Upper lobe of left lung (tissue), 4 donors: ENCODE results near the gene EHD2.
"Not testable (repeated sequence)": the region's sequence is repeated elsewhere in the genome, so short reads cannot be mapped to it uniquely, and the experiment has no call there.

Experiments
- EP300 ChIP-seq, 4 donors: sonication (generic); formaldehyde crosslinking; IDR thresholded peaks; one replicate each; pipeline ENCODE4 v1.5.1; 2017; ENCODE audit warnings: antibody characterized with exemption in 4 of 4, control low read depth in 2 of 4
- POLR2A ChIP-seq, 4 donors: fragments of 450-650 bp; IDR thresholded peaks; one replicate each; pipeline ENCODE4 v1.5.1; 2016 to 2017; ENCODE audit warnings: antibody characterized with exemption in 4 of 4, mild to moderate bottlenecking in 2 of 4
- POLR2AphosphoS5 ChIP-seq, 2 donors: sonication (generic); formaldehyde crosslinking; IDR thresholded peaks; one replicate each; pipeline ENCODE4 v1.5.1; 2017; ENCODE audit warnings: antibody characterized with exemption in 2 of 2
- TF ChIP-seq, protein P1 (sequence below), 6 experiments: fragments of 450-650 bp in 4 of 6; fragments of 200-600 bp in 2 of 6; sonication (generic) in 2 of 6; IDR thresholded peaks; one replicate each; pipeline ENCODE4 v1.5.1; 2016 to 2019; ENCODE audit warnings: antibody characterized with exemption in 6 of 6

DNA sequence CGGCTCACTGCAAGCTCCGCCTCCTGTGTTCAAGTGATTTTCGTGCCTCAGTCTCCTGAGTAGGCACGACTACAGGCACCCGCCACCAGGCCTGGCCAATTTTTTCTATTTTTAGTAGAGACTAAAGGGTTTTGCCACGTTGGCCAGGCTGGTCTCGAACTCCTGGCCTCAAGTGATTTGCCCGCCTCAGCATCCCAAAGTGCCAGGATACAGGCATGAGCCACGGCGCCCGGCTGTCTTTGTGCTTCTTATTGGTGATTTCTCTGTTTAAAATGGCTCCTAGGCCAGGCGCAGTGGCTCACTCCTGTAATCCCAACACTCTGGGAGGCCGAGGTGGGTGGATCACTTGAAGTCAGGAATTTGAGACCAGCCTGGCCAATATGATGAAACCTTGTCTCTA, 44.7 kb upstream of the EHD2 start:
- TF ChIP-seq, protein P1, sequence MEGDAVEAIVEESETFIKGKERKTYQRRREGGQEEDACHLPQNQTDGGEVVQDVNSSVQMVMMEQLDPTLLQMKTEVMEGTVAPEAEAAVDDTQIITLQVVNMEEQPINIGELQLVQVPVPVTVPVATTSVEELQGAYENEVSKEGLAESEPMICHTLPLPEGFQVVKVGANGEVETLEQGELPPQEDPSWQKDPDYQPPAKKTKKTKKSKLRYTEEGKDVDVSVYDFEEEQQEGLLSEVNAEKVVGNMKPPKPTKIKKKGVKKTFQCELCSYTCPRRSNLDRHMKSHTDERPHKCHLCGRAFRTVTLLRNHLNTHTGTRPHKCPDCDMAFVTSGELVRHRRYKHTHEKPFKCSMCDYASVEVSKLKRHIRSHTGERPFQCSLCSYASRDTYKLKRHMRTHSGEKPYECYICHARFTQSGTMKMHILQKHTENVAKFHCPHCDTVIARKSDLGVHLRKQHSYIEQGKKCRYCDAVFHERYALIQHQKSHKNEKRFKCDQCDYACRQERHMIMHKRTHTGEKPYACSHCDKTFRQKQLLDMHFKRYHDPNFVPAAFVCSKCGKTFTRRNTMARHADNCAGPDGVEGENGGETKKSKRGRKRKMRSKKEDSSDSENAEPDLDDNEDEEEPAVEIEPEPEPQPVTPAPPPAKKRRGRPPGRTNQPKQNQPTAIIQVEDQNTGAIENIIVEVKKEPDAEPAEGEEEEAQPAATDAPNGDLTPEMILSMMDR (IDR thresholded peaks at IDR 0.05): not testable (repeated sequence)
- not testable (repeated sequence) for TF ChIP-seq EP300, POLR2A, POLR2AphosphoS5 (IDR thresholded peaks at IDR 0.05)
